HepG2 (cell line): ENCODE measurements around the gene GAS5. TPM values are rescaled to one million over a fixed set of nuclear protein-coding genes. Genes with fewer than 3 reads are reported as not detected.
A peak's percentile ranks its signal among the peaks of the same experiment; 100 is the strongest.

ENCODE experiments used
- CERS6 ChIP-seq: sonication (generic); formaldehyde crosslinking; IDR thresholded peaks from 2 replicates; pipeline ENCODE4 v1.5.0; 2020; ENCODE audit warnings: missing genetic modification reagents
- E2F5 ChIP-seq: sonication (generic); formaldehyde crosslinking; conservative IDR thresholded peaks from 2 replicates; pipeline ENCODE4 v1.4.0; 2020; ENCODE audit warnings: missing genetic modification reagents
- HDAC1 ChIP-seq: sonication (generic); formaldehyde crosslinking; IDR thresholded peaks from 2 replicates; pipeline ENCODE4 v1.5.1; 2020; ENCODE audit warnings: mild to moderate bottlenecking, missing genetic modification reagents
- HMGXB3 ChIP-seq: sonication (generic); formaldehyde crosslinking; IDR thresholded peaks from 2 replicates; pipeline ENCODE4 v1.4.0; 2020; ENCODE audit warnings: missing genetic modification reagents, borderline replicate concordance
- KLF11 ChIP-seq: IDR thresholded peaks from 2 replicates; pipeline ENCODE4 v1.6.1; 2016; ENCODE audit warnings: missing compliant biosample characterization
- RAD21 ChIP-seq: fragments of 450-650 bp; formaldehyde crosslinking; IDR thresholded peaks from 2 replicates; pipeline ENCODE4 v1.5.0; 2020; ENCODE audit warnings: mild to moderate bottlenecking
- RBM22 ChIP-seq: fragments of 200-400 bp; formaldehyde crosslinking; optimal IDR thresholded peaks from 2 replicates; pipeline ENCODE3; 2017; ENCODE audit warnings: mild to moderate bottlenecking, low read length, moderate library complexity
- RFX1 ChIP-seq: fragments of 450-650 bp; IDR thresholded peaks from 2 replicates; pipeline ENCODE4 v1.6.1; 2017
- RXRB ChIP-seq: IDR thresholded peaks from 2 replicates; pipeline ENCODE4 v1.6.1; 2016; ENCODE audit warnings: borderline replicate concordance, missing genetic modification reagents, missing compliant biosample characterization
- SP1 ChIP-seq, 2 experiments: fragments of 450-650 bp in 1 of 2; sonication (generic) in 1 of 2; formaldehyde crosslinking in 1 of 2; IDR thresholded peaks; 2 replicates each; pipeline versions ENCODE4 v1.4.0 to v1.6.1; 2016 to 2020; ENCODE audit warnings: missing genetic modification reagents in 1 of 2
- SP5 ChIP-seq: IDR thresholded peaks from 2 replicates; pipeline ENCODE4 v1.6.1; 2016; ENCODE audit warnings: low read depth, borderline replicate concordance
- ZBTB2 ChIP-seq: sonication (generic); formaldehyde crosslinking; IDR thresholded peaks from 2 replicates; pipeline ENCODE4 v1.8.0; 2022; ENCODE audit warnings: low read depth, missing genetic modification reagents
- ZFP36L2 ChIP-seq: sonication (generic); formaldehyde crosslinking; IDR thresholded peaks from 2 replicates; pipeline ENCODE4 v1.4.0; 2020; ENCODE audit warnings: missing genetic modification reagents
- ZNF10 ChIP-seq: sonication (generic); formaldehyde crosslinking; IDR thresholded peaks from 2 replicates; pipeline ENCODE4 v1.4.0; 2020; ENCODE audit warnings: mild to moderate bottlenecking, low read depth, missing genetic modification reagents, borderline replicate concordance
- ZNF124 ChIP-seq: sonication (generic); formaldehyde crosslinking; IDR thresholded peaks from 2 replicates; pipeline ENCODE4 v1.4.0; 2020; ENCODE audit warnings: missing genetic modification reagents
- ZNF143 ChIP-seq: sonication (generic); formaldehyde crosslinking; IDR thresholded peaks from 2 replicates; pipeline ENCODE4 v1.4.0; 2020; ENCODE audit warnings: missing genetic modification reagents
- ZNF274 ChIP-seq: sonication (generic); formaldehyde crosslinking; IDR thresholded peaks from 2 replicates; pipeline ENCODE4 v1.5.1; 2020; ENCODE audit warnings: mild to moderate bottlenecking, missing genetic modification reagents
- ZNF740 ChIP-seq: sonication (generic); formaldehyde crosslinking; IDR thresholded peaks from 2 replicates; pipeline ENCODE4 v1.4.0; 2020; ENCODE audit warnings: missing genetic modification reagents
- ZNF784 ChIP-seq: sonication (generic); formaldehyde crosslinking; IDR thresholded peaks from 2 replicates; pipeline ENCODE4 v1.5.1; 2020; ENCODE audit warnings: missing genetic modification reagents, mild to moderate bottlenecking, borderline replicate concordance
- ZSCAN5A ChIP-seq: sonication (generic); formaldehyde crosslinking; IDR thresholded peaks from 2 replicates; pipeline ENCODE4 v1.8.0; 2022; ENCODE audit warnings: mild to moderate bottlenecking, missing genetic modification reagents, borderline replicate concordance
- polyA plus RNA-seq, 8 experiments: library from polyadenylated mRNA; depleted of rRNA in 3 of 8; stranded (reverse) in 7 of 8; unstranded in 1 of 8; fragments of >200 nt; fragmentation: Illumina TruSeq in 4 of 8; extraction: Trizol in 4 of 8; gene quantifications; 2 replicates each; pipeline versions ENCODE4 v1.2.1 to v1.2.3, GENCODE V29; 2011 to 2016; ENCODE audit warnings: low read depth in 4 of 8, missing spikeins in 1 of 8, mixed read lengths in 1 of 8; ENCODE audit not compliant: insufficient read depth in 1 of 8
- total RNA-seq, 5 experiments: library from RNA; depleted of rRNA; stranded (reverse); fragments of >200 nt; fragmentation: Illumina TruSeq; extraction: Trizol; gene quantifications; 2 replicates each; pipeline ENCODE4 v1.2.3, GENCODE V29; 2016; ENCODE audit warnings: low read depth in 1 of 5

GAS5 gene
- total and polyA plus RNA-seq, 2 of the 13 experiments (the other 11 are each of a cell fraction or from before 2014, with no cell fraction given): 352 to 738 TPM

- TF ChIP-seq ZNF784 (CRISPR knock-in tag) (no peak), ZNF143 (CRISPR knock-in tag) (no peak), CERS6 (CRISPR knock-in tag) (no peak), E2F5 (CRISPR knock-in tag) (no peak), RAD21 (CRISPR knock-in tag) (no peak), ZNF740 (CRISPR knock-in tag) (no peak), ZSCAN5A (CRISPR knock-in tag) (peak; percentile 66; the same call in 1 of the 2 replicates), ZNF124 (CRISPR knock-in tag) (no peak), RXRB (CRISPR knock-in tag) (peak; percentile 79), RBM22 (no peak), ZNF274 (CRISPR knock-in tag) (no peak), HMGXB3 (no peak), KLF11 (CRISPR knock-in tag) (no peak), HDAC1 (CRISPR knock-in tag) (no peak), RFX1 (no peak), ZNF10 (CRISPR knock-in tag) (no peak), SP1 (IDR thresholded peaks at IDR 0.05) (no peak), SP1 (CRISPR knock-in tag; IDR thresholded peaks at IDR 0.05) (no peak), SP5 (CRISPR knock-in tag) (no peak), ZFP36L2 (CRISPR knock-in tag) (no peak), ZBTB2 (CRISPR knock-in tag) (no peak)
Observed at GRCh38 chr1:173917149-173917548, 49.4 kb upstream of the GAS5 start, which contains the start of gene SERPINC1 (continued).
